Prostate gland (tissue), 2 donors: Measurements from ENCODE around the gene SCYL3.

Experiments used
- CTCF ChIP-seq, 4 experiments: fragments of 200-600 bp in 2 of 4; fragments of 450-650 bp in 2 of 4; sonication (generic) in 2 of 4; IDR thresholded peaks; 1 replicate in 3 of 4; 2 replicates in 1 of 4; pipeline ENCODE4 v1.5.1; 2016 to 2019; ENCODE audit warnings: antibody characterized with exemption in 4 of 4, mild to moderate bottlenecking in 2 of 4, moderate library complexity in 2 of 4
- POLR2A ChIP-seq: fragments of 450-650 bp; IDR thresholded peaks from one replicate; pipeline ENCODE4 v1.6.1; 2016; ENCODE audit warnings: antibody characterized with exemption, mild to moderate bottlenecking
- POLR2AphosphoS5 ChIP-seq: sonication (generic); formaldehyde crosslinking; IDR thresholded peaks from one replicate; pipeline ENCODE4 v1.6.1; 2017; ENCODE audit warnings: antibody characterized with exemption

GRCh38 chr1:169859001-169859400, 34.7 kb downstream of the SCYL3 start:
- TF ChIP-seq POLR2A (no peak), CTCF (IDR thresholded peaks at IDR 0.05) (no peak), POLR2AphosphoS5 (no peak)
